Effector memory CD4-positive, alpha-beta T cell (primary cell): ENCODE results near the gene XKRX.

Source experiments
- DNase-seq, 3 donors: peaks; one replicate each; pipeline ENCODE4 v3.0.0-alpha.2; 2020
- H3K27ac ChIP-seq: 2 replicates; pipeline ENCODE4 v1.7.0; 2013; ENCODE audit warnings: mild to moderate bottlenecking, low read length, moderate library complexity; ENCODE audit not compliant: insufficient read depth, poor library complexity, severe bottlenecking
- H3K27me3 ChIP-seq: replicated peaks from 2 replicates; pipeline ENCODE4 v1.7.0; 2013; ENCODE audit warnings: mild to moderate bottlenecking, low read length; ENCODE audit not compliant: insufficient read depth, control insufficient read depth, poor library complexity, severe bottlenecking
- H3K36me3 ChIP-seq: 2 replicates; pipeline ENCODE4 v1.7.0; 2013; ENCODE audit warnings: mild to moderate bottlenecking, low read length, moderate library complexity; ENCODE audit not compliant: control insufficient read depth, insufficient read depth
- H3K4me1 ChIP-seq: 2 replicates; pipeline ENCODE4 v1.7.0; 2013; ENCODE audit warnings: low read length, mild to moderate bottlenecking; ENCODE audit not compliant: control insufficient read depth, insufficient read depth, poor library complexity, severe bottlenecking
- H3K4me3 ChIP-seq: 2 replicates; pipeline ENCODE4 v1.7.0; 2013; ENCODE audit warnings: low read length, low read depth, mild to moderate bottlenecking; ENCODE audit not compliant: insufficient read depth, poor library complexity, severe bottlenecking
- H3K9me3 ChIP-seq: 2 replicates; pipeline ENCODE4 v1.7.0; 2013; ENCODE audit warnings: mild to moderate bottlenecking, low read length, moderate library complexity; ENCODE audit not compliant: control insufficient read depth

Gene XKRX

GRCh38 chrX:100864657-100865391 lies 63.9 kb downstream of the XKRX start:
- Histone ChIP-seq H3K27ac (no peak overlapping the region), H3K36me3 (no peaks in the 10 kb centered on the region), H3K9me3 (no peaks in the 10 kb centered on the region), H3K4me3 (no peak overlapping the region), H3K27me3 (no peaks in the 10 kb centered on the region), H3K4me1 (no peaks in the 10 kb centered on the region)
- DNase-seq: no peak
